Panc1 (cell line): ENCODE results near the gene PARP3.

Experiments
- SIN3A ChIP-seq: IDR thresholded peaks from 2 replicates; pipeline ENCODE4 v1.6.1; 2012; ENCODE audit warnings: low read depth, mild to moderate bottlenecking, low read length, moderate library complexity, borderline replicate concordance; ENCODE audit not compliant: insufficient read depth
- TF ChIP-seq, protein P1 (sequence below): fragments of 450-650 bp; IDR thresholded peaks from 2 replicates; pipeline ENCODE4 v1.5.1; 2017; ENCODE audit warnings: mild to moderate bottlenecking

DNA sequence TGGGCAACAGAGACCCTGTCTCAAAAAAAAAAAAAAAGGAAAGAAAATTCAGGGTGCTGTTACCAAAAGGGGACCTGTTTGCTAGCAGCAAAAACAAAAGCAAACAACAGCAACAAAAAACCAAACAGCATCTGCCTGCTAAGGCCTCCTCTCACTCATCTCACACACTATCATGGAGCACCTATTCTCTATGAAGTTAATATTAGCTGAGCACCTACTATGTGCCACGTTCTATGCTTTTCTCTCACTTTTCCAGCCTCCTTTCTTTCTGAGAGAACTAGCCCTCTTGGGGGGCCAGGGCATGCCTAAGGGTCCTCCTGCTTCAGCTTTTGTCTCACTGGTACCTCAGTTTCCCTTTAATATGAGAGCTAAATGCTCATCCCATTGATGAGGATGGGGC is 12.6 kb downstream of the PARP3 start:
- TF ChIP-seq, protein P1, sequence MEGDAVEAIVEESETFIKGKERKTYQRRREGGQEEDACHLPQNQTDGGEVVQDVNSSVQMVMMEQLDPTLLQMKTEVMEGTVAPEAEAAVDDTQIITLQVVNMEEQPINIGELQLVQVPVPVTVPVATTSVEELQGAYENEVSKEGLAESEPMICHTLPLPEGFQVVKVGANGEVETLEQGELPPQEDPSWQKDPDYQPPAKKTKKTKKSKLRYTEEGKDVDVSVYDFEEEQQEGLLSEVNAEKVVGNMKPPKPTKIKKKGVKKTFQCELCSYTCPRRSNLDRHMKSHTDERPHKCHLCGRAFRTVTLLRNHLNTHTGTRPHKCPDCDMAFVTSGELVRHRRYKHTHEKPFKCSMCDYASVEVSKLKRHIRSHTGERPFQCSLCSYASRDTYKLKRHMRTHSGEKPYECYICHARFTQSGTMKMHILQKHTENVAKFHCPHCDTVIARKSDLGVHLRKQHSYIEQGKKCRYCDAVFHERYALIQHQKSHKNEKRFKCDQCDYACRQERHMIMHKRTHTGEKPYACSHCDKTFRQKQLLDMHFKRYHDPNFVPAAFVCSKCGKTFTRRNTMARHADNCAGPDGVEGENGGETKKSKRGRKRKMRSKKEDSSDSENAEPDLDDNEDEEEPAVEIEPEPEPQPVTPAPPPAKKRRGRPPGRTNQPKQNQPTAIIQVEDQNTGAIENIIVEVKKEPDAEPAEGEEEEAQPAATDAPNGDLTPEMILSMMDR, result no peak
- no peak for TF ChIP-seq SIN3A
